ENCODE results near the gene DDAH1.

The DDAH1 gene

GRCh38 chr1:85421179-85421578, 43.8 kb downstream of the DDAH1 start:
- no peaks in the 10 kb centered on the region for H3K4me1 ChIP-seq (ENCODE audit: control insufficient read depth, low read length)
- no peaks in the 10 kb centered on the region for H3K9me2 ChIP-seq (replicated peaks; ENCODE audit: control insufficient read depth, low read length)
- no peaks in the 10 kb centered on the region for H3K27me3 ChIP-seq (ENCODE audit: control insufficient read depth, low read length)
- no peaks in the 10 kb centered on the region for H3K9me3 ChIP-seq (ENCODE audit: control insufficient read depth, insufficient read depth, low read length)
- no peak overlapping the region for H3K27ac ChIP-seq (ENCODE audit: low read depth, low read length)
- H4K20me1 ChIP-seq (ENCODE audit: control insufficient read depth, insufficient read depth, low read depth, low read length) = no peaks in the 10 kb centered on the region
- H3K4me2 ChIP-seq (ENCODE audit: low read length) = no peak overlapping the region
- H3K36me3 ChIP-seq (ENCODE audit: control insufficient read depth, low read length) = no peaks in the 10 kb centered on the region
- H3F3A ChIP-seq (ENCODE audit: control insufficient read depth, insufficient read depth) = no peaks in the 10 kb centered on the region
- H3K79me2 ChIP-seq (ENCODE audit: control insufficient read depth, low read length) = no peaks in the 10 kb centered on the region
- no peak overlapping the region for H3K4me3 ChIP-seq (ENCODE audit: low read length)
- no peak for TF ChIP-seq EZH2phosphoT487 (IDR thresholded peaks at IDR 0.05; ENCODE audit: borderline replicate concordance, low read length)
- no peak for TF ChIP-seq CTCF (IDR thresholded peaks at IDR 0.05; ENCODE audit: low read depth, low read length, poor library complexity, severe bottlenecking)

DNA sequence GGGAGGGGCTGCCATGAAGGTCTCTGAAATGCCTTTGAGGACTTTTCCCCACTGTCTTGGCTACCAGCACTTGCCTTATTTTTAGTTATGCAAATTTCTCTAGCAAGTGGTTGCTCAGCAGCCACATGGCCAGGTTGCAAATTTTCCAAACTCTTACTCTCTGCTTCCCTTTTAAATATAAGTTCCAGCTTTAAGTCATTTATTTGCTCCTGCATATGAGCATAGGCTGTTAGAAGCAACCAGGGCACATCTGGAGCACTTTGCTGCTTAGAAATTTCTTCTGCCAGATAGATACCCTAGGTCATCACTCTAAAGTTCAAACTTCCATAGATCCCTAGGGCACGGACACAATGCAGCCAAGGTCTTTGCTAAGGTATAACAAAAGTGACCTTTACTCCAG, 44.8 kb downstream of the DDAH1 start:
- H3K27ac ChIP-seq (ENCODE audit: low read depth, low read length) = no peak overlapping the region
- H3F3A ChIP-seq (ENCODE audit: control insufficient read depth, insufficient read depth) = no peaks in the 10 kb centered on the region
- H3K4me1 ChIP-seq (ENCODE audit: control insufficient read depth, low read length) = no peaks in the 10 kb centered on the region
- H3K9me2 ChIP-seq (replicated peaks; ENCODE audit: control insufficient read depth, low read length) = no peaks in the 10 kb centered on the region
- no peak overlapping the region for H3K4me3 ChIP-seq (ENCODE audit: low read length)
- H4K20me1 ChIP-seq (ENCODE audit: control insufficient read depth, insufficient read depth, low read depth, low read length) = no peaks in the 10 kb centered on the region
- H3K79me2 ChIP-seq (ENCODE audit: control insufficient read depth, low read length) = no peaks in the 10 kb centered on the region
- no peaks in the 10 kb centered on the region for H3K27me3 ChIP-seq (ENCODE audit: control insufficient read depth, low read length)
- no peaks in the 10 kb centered on the region for H3K9me3 ChIP-seq (ENCODE audit: control insufficient read depth, insufficient read depth, low read length)
- no peak for TF ChIP-seq CTCF (IDR thresholded peaks at IDR 0.05; ENCODE audit: low read depth, low read length, poor library complexity, severe bottlenecking)
- TF ChIP-seq EZH2phosphoT487 (IDR thresholded peaks at IDR 0.05; ENCODE audit: borderline replicate concordance, low read length) = no peak
- no peak overlapping the region for H3K4me2 ChIP-seq (ENCODE audit: low read length)
- H3K36me3 ChIP-seq (ENCODE audit: control insufficient read depth, low read length) = no peaks in the 10 kb centered on the region

- Histone ChIP-seq H3K4me2 (ENCODE audit: low read length) (no peak overlapping the region), H3K27me3 (ENCODE audit: control insufficient read depth, low read length) (no peaks in the 10 kb centered on the region), H3K4me1 (ENCODE audit: control insufficient read depth, low read length) (no peaks in the 10 kb centered on the region), H3K27ac (ENCODE audit: low read depth, low read length) (no peak overlapping the region), H3F3A (ENCODE audit: control insufficient read depth, insufficient read depth) (no peaks in the 10 kb centered on the region), H3K79me2 (ENCODE audit: control insufficient read depth, low read length) (no peaks in the 10 kb centered on the region), H4K20me1 (ENCODE audit: control insufficient read depth, insufficient read depth, low read depth, low read length) (no peaks in the 10 kb centered on the region), H3K9me2 (replicated peaks; ENCODE audit: control insufficient read depth, low read length) (no peaks in the 10 kb centered on the region), H3K4me3 (ENCODE audit: low read length) (no peak overlapping the region), H3K9me3 (ENCODE audit: control insufficient read depth, insufficient read depth, low read length) (no peaks in the 10 kb centered on the region), H3K36me3 (ENCODE audit: control insufficient read depth, low read length) (no peaks in the 10 kb centered on the region)
- TF ChIP-seq CTCF (IDR thresholded peaks at IDR 0.05; ENCODE audit: low read depth, low read length, poor library complexity, severe bottlenecking) (no peak), EZH2phosphoT487 (IDR thresholded peaks at IDR 0.05; ENCODE audit: borderline replicate concordance, low read length) (no peak)
Observed at GRCh38 chr1:85417876-85418275, 47.1 kb downstream of the DDAH1 start.

DNA sequence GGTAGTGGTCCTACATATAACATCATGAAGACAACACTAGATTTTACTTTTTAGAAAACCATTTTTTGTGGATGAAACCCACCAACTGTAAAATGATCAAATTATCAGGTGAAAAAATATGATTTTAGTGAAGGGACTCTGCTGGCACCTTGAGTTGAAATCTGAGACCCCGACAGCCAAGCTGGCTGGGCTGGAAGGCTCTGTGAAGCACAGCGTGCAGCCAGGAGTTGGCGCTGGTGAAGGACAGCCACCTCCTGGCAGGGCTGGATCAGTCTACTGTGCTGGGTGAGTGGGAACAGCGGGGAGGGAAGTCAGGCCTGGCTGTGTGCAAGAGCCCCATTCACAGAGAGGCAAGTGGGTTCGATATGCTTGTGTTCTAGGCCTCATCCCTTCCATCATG, 47.9 kb downstream of the DDAH1 start:
- no peaks in the 10 kb centered on the region for H3K4me1 ChIP-seq (ENCODE audit: control insufficient read depth, low read length)
- no peaks in the 10 kb centered on the region for H3K9me3 ChIP-seq (ENCODE audit: control insufficient read depth, insufficient read depth, low read length)
- H3K27ac ChIP-seq (ENCODE audit: low read depth, low read length) = no peak overlapping the region
- H3F3A ChIP-seq (ENCODE audit: control insufficient read depth, insufficient read depth) = no peaks in the 10 kb centered on the region
- H4K20me1 ChIP-seq (ENCODE audit: control insufficient read depth, insufficient read depth, low read depth, low read length) = no peaks in the 10 kb centered on the region
- H3K4me3 ChIP-seq (ENCODE audit: low read length) = no peak overlapping the region
- H3K4me2 ChIP-seq (ENCODE audit: low read length) = no peak overlapping the region
- H3K27me3 ChIP-seq (ENCODE audit: control insufficient read depth, low read length) = no peaks in the 10 kb centered on the region
- H3K36me3 ChIP-seq (ENCODE audit: control insufficient read depth, low read length) = no peaks in the 10 kb centered on the region
- TF ChIP-seq EZH2phosphoT487 (IDR thresholded peaks at IDR 0.05; ENCODE audit: borderline replicate concordance, low read length) (no peak), CTCF (IDR thresholded peaks at IDR 0.05; ENCODE audit: low read depth, low read length, poor library complexity, severe bottlenecking) (no peak)
- no peaks in the 10 kb centered on the region for H3K9me2 ChIP-seq (replicated peaks; ENCODE audit: control insufficient read depth, low read length)
- no peaks in the 10 kb centered on the region for H3K79me2 ChIP-seq (ENCODE audit: control insufficient read depth, low read length)
